Fibroblast of skin of back (primary cell): ENCODE data around the gene HNRNPAB. TPM values are rescaled to one million over a fixed set of nuclear protein-coding genes. Genes with fewer than 3 reads are reported as not detected.

Experiments used
- DNase-seq: peaks from one replicate; pipeline ENCODE4 v3.0.0-alpha.2; 2013
- polyA plus RNA-seq, 2 experiments: library from polyadenylated mRNA; unstranded; fragments of 120-200 nt; gene quantifications; one replicate each; pipeline ENCODE4 v1.2.1, GENCODE V29; 2013; ENCODE audit not compliant: insufficient read length in 2 of 2

The HNRNPAB gene
- 211 TPM for polyA plus RNA-seq (2013, experiment 1 of 2; ENCODE audit: insufficient read length)
- 91.5 TPM for polyA plus RNA-seq (2013, experiment 2 of 2; ENCODE audit: insufficient read length)

DNA sequence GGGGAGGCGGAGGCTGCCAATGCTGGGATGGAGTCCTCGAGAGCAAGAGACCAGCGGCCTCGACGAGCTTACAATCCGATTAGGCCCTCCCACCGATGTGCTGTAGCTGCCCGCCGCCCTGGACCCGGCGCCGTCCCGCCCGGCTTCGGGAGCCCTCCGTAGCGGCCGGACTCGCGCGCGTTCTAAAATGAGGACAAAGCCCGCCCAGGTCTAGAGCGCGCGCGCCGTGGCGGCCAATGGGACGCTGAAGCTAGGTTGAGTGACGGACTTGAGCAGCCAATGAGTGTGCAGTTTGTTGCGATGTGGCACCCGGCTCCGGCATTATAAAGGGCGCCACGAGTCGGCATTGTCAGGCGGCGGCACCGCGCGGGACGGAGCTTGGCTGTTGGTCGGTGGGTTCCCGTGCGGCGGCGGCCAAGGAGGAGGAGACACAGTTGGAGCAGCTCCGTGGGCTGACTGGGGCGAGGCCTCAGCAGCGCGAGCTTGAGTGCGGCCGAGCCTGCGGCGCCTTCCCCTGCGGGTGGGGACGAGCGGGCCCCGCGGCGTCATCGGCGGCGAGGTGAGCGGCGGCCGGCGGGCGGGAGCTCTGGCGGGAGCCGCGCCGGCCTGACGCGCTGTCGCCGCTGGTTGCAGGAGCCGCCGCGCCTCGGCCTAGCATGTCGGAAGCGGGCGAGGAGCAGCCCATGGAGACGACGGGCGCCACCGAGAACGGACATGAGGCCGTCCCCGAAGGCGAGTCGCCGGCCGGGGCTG, at the start of gene HNRNPAB:
TSS of gene HNRNPAB (plus strand) at position 352 of the 753 bp plus-strand sequence. CDS start at position 657, 305 bp downstream.
- peak; percentile 94 for DNase-seq

DNA sequence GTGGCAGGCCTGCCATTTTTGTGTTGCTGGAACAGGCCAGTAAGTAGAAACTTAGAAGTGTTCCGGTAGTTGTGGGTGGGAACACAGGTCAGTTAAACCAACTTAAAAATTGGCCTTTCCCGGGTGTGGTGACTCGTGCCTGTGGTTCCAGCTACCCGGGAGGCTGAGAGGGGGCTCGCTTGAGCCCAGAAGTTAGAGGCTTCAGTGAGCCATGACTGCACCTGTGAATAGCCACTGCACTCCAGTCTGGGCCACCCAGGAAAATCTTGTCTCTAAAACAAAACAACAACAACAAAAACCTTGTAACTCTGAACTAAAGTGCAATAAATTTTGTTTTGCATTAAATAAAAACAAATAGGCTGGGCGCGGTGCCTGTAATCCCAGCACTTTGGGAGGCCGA, 49.3 kb upstream of the HNRNPAB start:
- no peak for DNase-seq

DNA sequence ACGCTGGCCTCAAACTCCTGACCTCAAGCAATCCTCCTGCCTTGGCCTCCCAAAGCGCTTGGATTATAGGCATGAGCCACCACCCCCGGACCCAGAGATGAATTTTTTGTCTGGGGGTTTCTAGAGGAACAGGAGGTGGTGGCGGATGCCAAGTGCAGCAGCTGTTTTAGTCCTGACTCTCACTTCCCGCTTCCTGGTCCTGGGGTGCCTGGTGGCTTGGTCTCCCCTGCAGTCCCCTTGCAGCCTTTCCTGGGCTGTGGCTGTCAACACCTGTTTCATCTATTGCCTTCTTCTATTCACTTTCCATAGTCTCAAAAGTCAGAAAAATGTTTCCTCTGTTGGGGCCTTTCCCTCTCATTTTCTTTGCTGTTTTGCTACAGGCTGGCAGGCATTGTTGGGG, 44.2 kb upstream of the HNRNPAB start:
- no peak for DNase-seq

DNA sequence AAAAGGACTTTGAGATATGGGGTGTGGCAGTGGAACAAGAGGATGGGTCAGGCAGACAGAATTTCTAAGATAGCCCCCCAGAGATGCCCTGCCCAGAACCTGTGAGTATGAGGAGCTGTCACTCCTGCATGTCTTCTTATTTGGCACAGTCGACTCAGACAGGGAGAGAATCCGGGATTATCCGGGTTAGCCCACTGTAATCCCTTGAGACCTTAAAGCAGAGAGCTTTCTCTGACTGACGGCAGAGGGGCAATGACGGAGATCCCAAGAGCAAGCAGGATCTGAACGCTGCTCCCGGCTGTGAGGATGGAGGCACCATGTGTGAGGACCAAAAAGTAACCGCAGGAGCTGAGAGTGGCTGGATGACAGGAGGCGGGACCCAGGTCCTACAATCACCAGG, 41.9 kb upstream of the HNRNPAB start:
- no peak for DNase-seq

DNA sequence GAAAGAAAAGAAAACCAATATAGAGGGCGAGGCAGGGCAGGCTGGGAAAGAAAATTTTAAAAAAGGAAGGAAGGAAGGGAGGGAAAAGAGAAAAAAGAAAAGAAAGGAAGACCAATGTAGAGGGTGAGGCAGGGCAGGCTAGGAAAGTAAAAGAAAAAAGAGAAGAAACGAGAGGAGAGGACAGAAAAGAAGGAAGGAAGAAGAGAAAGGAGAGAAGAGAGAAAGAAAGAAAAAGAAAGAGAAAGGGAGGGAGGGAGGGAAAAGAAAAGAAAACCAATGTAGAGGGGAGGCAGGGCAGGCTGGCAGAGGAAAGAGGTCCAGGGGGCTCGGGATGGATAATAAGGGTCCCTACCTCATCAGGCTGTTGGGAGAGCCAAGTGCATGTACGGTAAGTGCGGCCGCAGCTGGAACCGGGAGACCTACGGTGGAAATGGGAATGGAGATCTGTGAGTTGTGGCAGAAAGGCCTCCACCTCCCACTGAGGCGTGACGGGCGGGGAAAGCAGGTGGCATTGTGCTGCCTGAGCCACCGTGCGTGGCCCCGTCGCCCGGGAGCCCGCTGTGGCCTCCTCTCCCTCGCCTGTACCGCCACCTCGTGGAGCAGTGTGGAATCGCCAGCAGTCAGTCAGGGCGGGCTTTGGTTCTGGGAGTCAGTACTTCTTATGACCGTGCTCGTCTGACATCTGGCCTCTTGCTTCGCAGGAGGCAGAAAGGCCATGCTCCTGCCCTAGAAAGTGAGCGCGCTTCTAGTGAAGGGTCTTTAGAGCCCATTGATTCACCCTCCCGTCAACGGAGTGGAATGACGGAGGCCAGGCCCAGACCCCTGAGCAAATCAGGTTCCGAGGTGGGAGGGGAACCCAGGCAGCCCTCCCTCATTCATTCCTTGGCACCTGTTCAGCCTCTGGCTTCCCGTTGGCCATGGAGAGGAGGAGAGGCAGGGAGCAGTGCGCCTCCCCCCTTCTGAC, 40.3 kb upstream of the HNRNPAB start:
- DNase-seq: peak; percentile 62

DNA sequence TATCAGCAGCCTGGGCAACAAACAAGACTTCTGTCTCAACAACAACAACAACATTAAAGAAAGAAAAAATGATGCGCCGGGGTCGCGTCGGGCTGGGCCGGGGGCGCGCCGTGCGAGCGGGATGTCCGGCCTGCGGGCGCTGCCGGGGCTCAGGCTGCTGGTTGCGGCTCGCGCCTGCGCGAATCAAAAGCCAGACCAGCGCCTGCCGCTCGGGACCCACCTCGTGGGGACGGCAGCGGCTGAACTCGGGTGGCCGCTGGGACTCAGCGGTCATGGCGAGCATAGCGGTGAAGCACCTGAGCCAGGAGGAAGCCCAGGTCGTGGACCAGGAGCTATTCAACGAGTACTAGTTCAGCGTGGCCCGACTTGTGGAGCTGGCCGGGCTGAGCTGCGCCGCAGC, 38.8 kb upstream of the HNRNPAB start:
- no peak for DNase-seq

DNA sequence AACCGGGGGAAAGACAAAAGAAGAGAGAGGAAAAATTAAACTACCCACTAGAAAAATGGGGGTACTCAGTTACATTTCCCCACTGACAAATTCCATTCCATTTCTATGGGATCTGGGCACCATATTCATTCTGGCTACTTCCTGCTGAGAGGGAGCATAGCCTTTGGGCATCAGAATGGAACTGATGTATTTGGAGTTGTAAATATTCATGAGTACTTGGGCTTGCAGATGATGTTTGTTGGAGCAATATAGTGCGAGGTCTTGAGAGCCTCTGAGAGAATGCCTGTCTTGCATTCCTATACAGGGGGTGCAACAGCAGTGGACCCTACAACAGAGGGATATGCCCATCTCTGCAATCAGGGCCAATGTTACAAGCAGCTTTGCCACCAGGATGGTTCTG, 33.9 kb upstream of the HNRNPAB start:
- DNase-seq: no peak

DNA sequence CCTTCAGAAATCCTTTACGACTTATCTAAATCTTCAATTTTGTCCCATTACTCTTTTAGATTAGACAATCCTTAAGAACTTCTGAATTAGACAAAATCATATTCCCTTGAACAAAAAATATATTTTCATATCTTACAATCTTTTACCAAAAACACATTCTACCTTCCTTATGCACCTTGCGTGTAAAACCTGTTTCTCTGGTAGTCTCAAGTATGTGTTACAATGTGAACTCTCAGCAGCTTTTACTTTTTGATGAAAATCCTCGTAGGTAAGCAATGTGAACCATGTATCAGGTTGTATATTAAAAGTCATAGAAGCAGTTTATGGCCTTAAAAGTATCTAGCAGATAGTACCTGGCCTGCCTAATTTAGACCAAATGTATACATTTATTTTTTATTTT, 29.9 kb upstream of the HNRNPAB start:
- DNase-seq: no peak

DNA sequence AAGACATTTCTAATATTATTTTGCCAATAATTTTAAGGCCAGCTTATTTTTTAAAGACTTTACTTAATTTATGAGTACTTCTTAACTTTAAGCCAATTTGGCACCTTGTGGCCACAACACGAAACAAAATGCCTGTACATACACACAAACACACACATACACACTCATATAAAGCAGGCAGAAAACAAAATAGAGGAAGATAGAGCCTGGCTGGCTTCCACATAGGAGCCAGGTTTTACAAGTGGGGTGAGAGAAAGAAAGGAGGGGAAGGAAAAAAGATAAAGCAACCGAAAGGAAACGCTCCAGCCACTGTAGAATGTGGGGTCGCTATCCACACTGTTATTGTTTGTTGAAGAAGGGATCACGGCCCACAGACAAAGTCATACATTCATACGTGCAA, 27.5 kb upstream of the HNRNPAB start:
- no peak for DNase-seq

DNA sequence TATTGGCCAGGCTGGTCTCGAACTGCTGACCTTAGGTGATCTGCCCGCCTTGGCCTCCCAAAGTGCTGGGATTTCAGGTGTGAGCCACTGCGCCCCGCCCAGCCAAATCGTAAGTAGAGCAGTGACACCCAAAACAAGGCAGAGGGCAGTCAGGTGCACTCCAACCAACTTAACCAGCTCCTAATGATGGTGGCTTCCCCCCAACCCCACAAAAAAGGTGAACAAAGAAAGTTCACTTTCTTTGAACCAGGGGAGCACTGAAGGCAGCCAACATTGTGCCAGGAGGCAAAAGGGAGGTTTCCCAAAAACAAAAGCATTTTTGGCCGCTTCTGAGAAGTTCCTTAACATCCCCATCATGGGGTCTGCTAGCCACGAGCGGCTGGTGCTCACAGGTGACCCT, 26.8 kb upstream of the HNRNPAB start:
- DNase-seq: no peak

DNA sequence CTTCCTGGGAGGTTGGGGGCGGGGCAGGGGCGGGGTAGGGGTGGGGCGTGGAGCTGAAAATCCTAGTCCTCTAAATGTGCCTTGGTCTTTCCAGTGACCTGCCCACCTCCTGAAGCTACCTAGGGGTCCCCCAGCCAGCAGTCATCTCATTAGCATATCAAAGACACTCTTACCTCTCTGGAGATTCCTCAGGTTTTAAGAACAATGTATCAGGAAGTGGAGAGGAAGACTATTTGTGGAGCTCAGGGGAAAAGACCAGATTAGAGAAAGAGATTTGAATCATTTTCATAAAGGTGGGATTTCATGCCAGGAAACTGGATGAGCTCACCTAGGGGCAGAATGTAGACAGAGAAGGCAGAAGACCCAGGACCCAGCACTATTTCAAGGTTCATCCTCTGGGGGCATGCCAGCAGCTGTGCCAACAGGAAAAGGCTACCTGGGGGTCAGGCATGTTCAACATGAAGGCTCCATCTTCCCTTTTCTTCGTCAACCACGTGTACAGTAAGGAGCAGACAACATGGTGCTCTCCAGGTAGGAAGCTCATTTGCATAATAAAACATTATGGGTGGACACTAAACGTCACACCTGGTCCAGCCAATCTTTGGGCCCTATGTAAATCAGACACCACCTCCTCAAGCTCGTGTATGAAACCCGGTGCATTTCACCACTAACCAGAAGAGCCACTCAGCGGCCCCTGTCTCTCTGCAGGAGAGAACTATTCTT, 24.0 kb upstream of the HNRNPAB start:
- DNase-seq: no peak

DNA sequence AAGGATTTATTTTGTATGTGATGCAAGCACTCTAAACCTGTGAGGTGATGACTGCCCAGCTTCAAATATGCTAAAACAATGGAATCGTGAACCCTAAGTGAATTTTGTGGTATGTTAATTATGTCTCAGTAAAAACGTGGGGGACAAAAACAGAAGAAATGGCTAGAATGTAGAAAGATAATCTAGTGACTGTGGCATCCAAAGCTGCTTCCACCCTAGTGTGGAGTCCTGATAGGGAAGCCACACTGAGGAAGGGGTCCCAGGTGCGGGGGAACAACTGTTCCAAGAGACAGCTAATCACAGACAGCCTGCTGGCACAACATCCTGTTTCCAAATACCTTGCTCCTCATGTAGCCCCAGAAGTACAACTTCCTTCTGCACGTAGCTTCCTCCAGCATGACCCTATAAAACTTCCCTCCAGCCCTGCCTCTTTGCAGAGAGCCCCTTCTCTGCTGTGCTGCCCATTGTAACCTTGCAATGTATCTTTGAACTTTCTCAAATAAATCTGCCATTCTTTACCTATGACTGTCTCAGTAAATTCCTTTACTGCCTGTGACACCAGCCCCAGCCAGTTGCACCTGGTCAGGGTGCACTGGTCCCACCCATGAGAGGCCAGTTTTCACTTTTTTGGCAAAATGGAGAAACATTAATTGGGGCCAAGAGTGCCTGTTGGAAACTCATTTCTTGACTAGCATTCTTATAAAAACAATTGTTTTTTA, 22.0 kb upstream of the HNRNPAB start:
- DNase-seq: no peak

DNA sequence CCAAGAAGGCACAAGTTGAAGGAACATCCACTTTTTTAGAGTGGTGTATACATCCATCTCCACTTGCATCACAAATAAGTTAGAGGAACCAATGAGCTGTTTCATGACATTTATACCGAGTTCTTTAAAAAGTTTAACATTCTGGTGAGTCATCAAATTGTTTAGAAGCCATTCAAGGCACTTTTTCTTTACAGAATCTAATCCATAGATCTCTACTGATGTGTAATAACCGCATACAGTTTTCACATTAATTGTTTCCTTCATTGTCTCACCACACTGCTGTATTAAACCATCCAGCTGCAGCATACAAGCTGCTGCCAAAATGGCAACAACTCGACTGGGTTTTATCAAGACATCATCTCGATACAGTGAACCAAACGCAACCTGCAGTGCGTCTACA, 17.9 kb upstream of the HNRNPAB start:
- no peak for DNase-seq

DNA sequence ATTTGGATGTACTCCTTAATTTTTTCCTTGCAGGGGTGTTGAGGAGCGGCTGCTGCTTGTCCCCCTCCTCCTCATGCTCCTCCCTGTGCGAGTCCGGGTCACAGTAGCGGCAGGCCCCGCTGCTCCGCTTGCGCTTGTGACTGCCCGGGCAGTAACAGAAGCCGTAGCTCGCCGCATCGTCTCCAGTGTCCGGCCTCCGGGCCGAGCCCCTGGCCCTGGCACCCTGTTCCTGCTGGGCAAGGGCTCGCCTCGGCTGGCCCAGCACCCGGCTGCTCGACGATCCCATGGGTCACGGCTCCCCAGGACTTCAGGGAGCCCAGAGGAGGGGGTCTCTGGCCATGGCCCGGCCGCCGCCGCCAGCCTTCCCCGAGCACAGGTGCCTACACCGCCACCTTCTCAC, 17.3 kb upstream of the HNRNPAB start, which contains the start of gene GMCL2:
TSS of gene GMCL2 (minus strand) at position 358 of the 400 bp plus-strand sequence. CDS start at position 286, 72 bp downstream.
- DNase-seq: no peak

DNA sequence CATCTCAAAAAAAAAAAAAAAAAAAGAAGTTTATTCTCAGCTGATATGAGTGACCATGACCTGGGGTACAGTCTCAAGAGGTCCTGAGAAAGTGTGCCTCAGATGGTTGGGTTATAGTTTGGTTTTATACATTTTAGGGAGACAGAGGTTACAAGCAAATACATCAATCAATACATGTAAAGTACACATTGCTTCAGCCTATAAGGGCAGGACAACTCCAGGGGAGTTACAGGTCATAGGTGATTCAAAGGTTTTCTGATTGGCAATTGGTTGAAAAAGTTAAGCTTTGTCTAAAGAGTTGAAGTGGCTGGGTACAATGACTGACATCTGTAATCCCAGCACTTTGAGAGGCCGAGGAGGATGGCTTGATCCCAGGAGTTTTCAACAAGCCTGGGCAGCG, 14.9 kb upstream of the HNRNPAB start:
- DNase-seq: no peak

DNA sequence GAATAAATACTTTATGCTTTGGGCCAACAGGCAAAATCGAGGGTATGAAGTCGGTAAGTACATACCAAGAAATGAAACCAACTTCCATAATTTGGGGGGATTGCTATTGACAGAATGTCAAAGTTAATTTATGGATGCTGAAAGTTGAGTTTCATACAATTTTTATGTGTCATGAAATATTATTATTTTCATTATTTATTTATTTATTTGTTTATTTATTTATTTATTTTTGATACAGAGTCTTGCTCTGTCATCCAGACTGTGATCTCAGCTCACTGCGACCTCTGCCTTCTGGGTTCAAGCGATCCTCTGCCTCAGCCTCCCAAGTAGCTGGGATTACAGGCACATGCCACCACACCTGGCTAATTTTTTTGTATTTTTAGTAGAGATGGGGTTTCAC, 12.7 kb upstream of the HNRNPAB start:
- DNase-seq: no peak

DNA sequence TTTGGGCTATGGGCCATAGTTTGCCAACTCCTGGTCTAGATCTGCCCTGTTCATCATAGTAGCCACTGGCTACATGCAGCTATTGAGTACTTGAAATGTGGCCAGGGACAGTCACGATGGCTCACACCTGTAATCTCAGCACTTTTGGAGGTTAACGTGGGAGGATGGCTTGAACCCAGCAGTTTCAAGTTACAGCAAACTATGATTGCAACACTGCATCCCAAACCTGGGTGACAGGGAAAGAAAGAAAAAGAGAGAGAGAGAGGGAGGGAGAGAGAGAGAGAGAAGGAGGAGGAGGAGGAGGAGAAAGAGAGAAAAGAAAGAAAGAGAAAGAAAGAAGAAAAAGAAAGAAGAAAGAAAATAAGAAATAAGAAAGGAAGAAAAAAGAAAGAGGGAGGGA, 12.1 kb upstream of the HNRNPAB start:
- DNase-seq: no peak

DNA sequence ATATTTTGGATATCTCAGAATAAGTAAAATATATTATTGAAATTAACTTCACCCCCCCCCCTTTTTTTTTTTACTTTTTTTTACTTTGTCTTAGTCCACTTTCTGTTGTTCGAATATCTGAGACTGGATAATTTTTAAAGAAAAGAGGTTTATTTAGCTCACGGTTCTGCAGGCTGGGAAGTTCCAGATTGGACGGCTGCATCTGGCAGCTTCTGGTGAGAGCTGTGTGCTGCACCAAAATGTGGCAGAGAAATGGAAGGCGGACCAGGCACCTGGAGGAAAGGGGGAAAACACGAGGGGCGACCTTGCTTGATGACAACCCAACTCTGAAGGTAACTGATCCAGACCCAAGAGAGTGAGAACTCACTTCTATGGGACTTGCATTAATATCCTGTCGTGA, 11.5 kb upstream of the HNRNPAB start:
- no peak for DNase-seq

DNA sequence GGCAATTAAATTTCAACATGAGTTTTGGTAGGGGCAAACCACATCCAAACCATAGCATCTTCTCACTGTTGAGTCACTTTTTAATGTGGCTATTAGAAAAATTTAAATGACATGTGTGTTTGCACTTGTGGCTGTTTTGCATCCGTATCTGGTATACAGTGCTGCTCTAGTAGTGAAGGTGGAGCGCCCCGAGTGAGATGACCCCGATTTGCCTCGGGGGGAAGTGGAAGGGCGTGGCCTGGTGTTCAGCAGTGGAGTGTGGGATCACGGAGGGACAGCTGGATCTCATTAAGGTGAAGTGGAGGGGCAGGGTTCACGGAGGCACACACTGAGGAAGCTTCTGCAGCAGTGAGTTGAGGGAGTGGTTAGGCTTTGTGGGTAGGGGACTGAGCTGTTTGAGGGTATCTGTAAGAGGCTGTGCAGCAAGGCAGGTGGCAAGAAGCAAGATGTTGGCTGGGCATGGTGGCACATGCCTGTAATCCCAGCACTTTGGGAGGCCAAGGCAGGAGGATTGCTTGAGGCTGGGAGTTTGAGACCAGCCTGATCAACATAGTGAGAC, 11.0 kb upstream of the HNRNPAB start:
- no peak for DNase-seq

DNA sequence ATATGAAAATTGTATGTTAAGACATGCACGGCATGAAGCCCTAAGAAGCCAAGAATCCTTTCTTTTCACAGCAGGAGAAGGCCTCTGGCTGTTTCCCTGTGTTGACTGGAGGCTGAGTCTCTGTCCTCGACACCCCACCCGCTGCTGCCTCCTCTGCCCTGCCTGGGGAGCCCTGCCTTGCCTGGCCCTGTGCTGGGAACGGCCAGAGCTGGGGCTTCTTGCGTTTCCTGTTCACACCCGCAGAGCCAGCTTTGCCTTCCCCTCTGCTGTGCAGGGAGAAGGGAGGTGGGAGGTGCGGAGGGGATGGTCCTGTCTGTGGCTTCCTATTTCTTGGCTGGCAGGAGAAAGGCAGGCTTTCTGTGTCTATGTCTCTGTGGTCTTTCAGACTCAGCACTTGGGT, 10.3 kb upstream of the HNRNPAB start:
- DNase-seq: no peak

DNA sequence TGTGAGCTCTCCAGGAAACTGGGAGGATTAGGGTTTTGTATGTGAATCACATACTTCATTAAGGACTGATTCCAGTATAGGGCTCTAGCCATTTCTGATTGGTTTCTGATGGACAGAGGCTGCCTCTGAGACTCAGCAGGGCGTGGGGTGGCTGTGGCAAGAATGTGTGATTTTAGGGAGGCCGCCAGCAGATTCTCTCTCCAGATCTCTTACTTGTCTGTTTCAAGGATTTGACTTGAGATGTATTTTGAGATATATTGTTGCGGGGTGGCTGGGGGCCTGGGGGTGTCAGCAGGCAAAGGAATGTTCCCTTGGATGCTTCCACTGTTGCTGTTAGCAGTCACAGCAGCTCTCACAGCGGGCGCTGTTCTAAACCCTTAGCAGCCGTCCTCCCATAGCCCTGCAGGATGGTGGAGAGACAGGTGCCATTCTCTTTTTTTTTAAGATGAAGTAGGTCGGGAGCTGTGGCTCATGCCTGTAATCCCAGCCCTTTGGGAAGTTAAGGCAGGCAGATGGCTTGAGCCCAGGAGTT, 8.0 kb upstream of the HNRNPAB start:
- peak; percentile 41 for DNase-seq
